Astrocyte (in vitro differentiated cells and primary cell): Measurements from ENCODE around the gene KREMEN1.

Source experiments
- EZH2 ChIP-seq: IDR thresholded peaks from 2 replicates; pipeline ENCODE4 v1.6.1; 2012; ENCODE audit warnings: mild to moderate bottlenecking, low read length, inconsistent platforms; ENCODE audit not compliant: insufficient read depth
- TF ChIP-seq, protein P1 (sequence below): IDR thresholded peaks from 2 replicates; pipeline ENCODE4 v1.5.1; 2011; ENCODE audit warnings: low read depth, mild to moderate bottlenecking, inconsistent platforms, low read length, moderate library complexity; ENCODE audit not compliant: insufficient read depth

DNA sequence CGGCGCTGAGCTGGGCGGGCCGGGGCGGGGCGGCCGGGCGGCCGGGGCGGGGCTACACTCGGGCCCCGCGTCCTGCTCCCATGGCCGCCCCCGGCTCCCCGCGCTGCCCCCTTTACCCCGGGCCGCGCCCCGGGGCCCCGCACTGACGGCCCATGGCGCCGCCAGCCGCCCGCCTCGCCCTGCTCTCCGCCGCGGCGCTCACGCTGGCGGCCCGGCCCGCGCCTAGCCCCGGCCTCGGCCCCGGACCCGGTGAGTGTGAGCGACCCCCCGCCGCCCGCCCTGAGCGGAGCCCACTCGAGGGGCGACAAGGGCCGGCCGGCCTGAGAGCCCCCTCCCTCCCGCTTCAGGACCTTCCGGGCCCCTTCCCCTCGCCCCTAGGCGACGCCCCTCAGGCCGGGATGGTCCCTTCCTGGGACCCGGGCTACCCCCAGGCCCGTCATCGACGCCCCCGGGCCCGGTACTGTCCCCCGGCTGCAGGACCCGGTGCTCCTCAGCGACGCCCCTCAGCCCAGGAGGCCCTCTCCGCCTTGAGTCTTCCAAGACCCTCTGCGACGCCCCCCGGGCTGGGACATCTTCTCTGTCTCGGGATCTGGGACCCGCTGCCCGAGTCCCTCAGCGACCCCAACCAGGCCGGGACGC, at the start of gene KREMEN1:
- no peak for TF ChIP-seq EZH2
- TF ChIP-seq, protein P1, sequence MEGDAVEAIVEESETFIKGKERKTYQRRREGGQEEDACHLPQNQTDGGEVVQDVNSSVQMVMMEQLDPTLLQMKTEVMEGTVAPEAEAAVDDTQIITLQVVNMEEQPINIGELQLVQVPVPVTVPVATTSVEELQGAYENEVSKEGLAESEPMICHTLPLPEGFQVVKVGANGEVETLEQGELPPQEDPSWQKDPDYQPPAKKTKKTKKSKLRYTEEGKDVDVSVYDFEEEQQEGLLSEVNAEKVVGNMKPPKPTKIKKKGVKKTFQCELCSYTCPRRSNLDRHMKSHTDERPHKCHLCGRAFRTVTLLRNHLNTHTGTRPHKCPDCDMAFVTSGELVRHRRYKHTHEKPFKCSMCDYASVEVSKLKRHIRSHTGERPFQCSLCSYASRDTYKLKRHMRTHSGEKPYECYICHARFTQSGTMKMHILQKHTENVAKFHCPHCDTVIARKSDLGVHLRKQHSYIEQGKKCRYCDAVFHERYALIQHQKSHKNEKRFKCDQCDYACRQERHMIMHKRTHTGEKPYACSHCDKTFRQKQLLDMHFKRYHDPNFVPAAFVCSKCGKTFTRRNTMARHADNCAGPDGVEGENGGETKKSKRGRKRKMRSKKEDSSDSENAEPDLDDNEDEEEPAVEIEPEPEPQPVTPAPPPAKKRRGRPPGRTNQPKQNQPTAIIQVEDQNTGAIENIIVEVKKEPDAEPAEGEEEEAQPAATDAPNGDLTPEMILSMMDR, result no peak
